GM23338 (cell line): ENCODE measurements around the gene PHF20. TPM values are rescaled to one million over a fixed set of nuclear protein-coding genes. Genes with fewer than 3 reads are reported as not detected.

ENCODE experiments used
- ATAC-seq: fragments of 200-7000 bp; cut with Tn5 transposase; 3 replicates; pipeline ENCODE4 v1.9.1; 2020
- DNase-seq: peaks from one replicate; pipeline ENCODE4 v3.0.0-alpha.2; 2015; ENCODE audit warnings: low spot score
- H2AFZ ChIP-seq: fragments of 200-600 bp; sonication (generic); 2 replicates; pipeline ENCODE4 v1.8.0; 2016; ENCODE audit warnings: antibody characterized with exemption, mild to moderate bottlenecking, moderate library complexity
- H3F3A ChIP-seq: fragments of 200-600 bp; sonication (generic); replicated peaks from 2 replicates; pipeline ENCODE4 v1.8.0; 2017; ENCODE audit warnings: antibody characterized with exemption, mixed run types, low read depth
- H3K27ac ChIP-seq: fragments of 200-600 bp; sonication (generic); 2 replicates; pipeline ENCODE4 v1.6.1; 2016; ENCODE audit warnings: low read depth
- H3K27me3 ChIP-seq: fragments of 200-600 bp; sonication (generic); 2 replicates; pipeline ENCODE4 v1.8.0; 2016; ENCODE audit warnings: mild to moderate bottlenecking, mixed run types, moderate library complexity; ENCODE audit not compliant: insufficient read depth
- H3K36me3 ChIP-seq: fragments of 200-600 bp; sonication (generic); 2 replicates; pipeline ENCODE4 v1.8.0; 2016; ENCODE audit warnings: mild to moderate bottlenecking; ENCODE audit not compliant: insufficient read depth
- H3K4me1 ChIP-seq: fragments of 200-600 bp; sonication (generic); 2 replicates; pipeline ENCODE4 v1.8.0; 2016; ENCODE audit warnings: mild to moderate bottlenecking, moderate library complexity; ENCODE audit not compliant: insufficient read depth
- H3K4me2 ChIP-seq: fragments of 200-600 bp; sonication (generic); 2 replicates; pipeline ENCODE4 v1.7.1; 2017; ENCODE audit warnings: mixed run types
- H3K4me3 ChIP-seq: fragments of 200-600 bp; sonication (generic); 2 replicates; pipeline ENCODE4 v1.6.1; 2016; ENCODE audit warnings: mixed run types
- H3K79me2 ChIP-seq: fragments of 200-600 bp; sonication (generic); replicated peaks from 2 replicates; pipeline ENCODE4 v1.8.0; 2017; ENCODE audit warnings: mild to moderate bottlenecking; ENCODE audit not compliant: insufficient read depth
- H3K9me2 ChIP-seq: fragments of 200-600 bp; sonication (generic); 2 replicates; pipeline ENCODE4 v1.8.0; 2017; ENCODE audit not compliant: insufficient read depth
- H4K20me1 ChIP-seq: fragments of 200-600 bp; sonication (generic); replicated peaks from 2 replicates; pipeline ENCODE4 v1.8.0; 2017; ENCODE audit warnings: mild to moderate bottlenecking; ENCODE audit not compliant: insufficient read depth
- H3K27ac Mint-ChIP-seq: 2 replicates; pipeline ENCODE4 v1.8.0; 2020; ENCODE audit warnings: inconsistent platforms, mild to moderate bottlenecking, moderate library complexity, mixed read lengths
- H3K27me3 Mint-ChIP-seq: 3 replicates; pipeline ENCODE4 v1.8.0; 2022; ENCODE audit warnings: low read depth, mild to moderate bottlenecking, moderate library complexity, mixed read lengths, inconsistent platforms; ENCODE audit not compliant: insufficient read depth, poor library complexity
- H3K36me3 Mint-ChIP-seq: 3 replicates; pipeline ENCODE4 v1.8.0; 2021; ENCODE audit warnings: low read depth, mild to moderate bottlenecking, inconsistent platforms, moderate library complexity, mixed read lengths
- H3K4me1 Mint-ChIP-seq: 3 replicates; pipeline ENCODE4 v1.8.0; 2020; ENCODE audit warnings: mild to moderate bottlenecking, inconsistent platforms, mixed read lengths
- H3K4me3 Mint-ChIP-seq: 3 replicates; pipeline ENCODE4 v1.8.0; 2021; ENCODE audit warnings: moderate library complexity, mild to moderate bottlenecking, inconsistent platforms, mixed read lengths
- H3K9me3 Mint-ChIP-seq: 3 replicates; pipeline ENCODE4 v1.8.0; 2020; ENCODE audit warnings: moderate library complexity, mild to moderate bottlenecking, inconsistent platforms, mixed read lengths
- CREB1 ChIP-seq: fragments of 250-450 bp; sonication (Bioruptor Pico); IDR thresholded peaks from 2 replicates; pipeline ENCODE4 v1.5.0; 2020; ENCODE audit warnings: low read depth, mild to moderate bottlenecking, moderate library complexity
- EZH2 ChIP-seq: fragments of 200-600 bp; sonication (generic); IDR thresholded peaks from one replicate; pipeline ENCODE4 v1.8.0; 2017; ENCODE audit warnings: antibody characterized with exemption, mild to moderate bottlenecking, low read depth; ENCODE audit not compliant: unreplicated experiment
- EZH2phosphoT487 ChIP-seq: fragments of 200-600 bp; sonication (generic); IDR thresholded peaks from one replicate; pipeline ENCODE4 v1.8.1; 2018; ENCODE audit warnings: antibody characterized with exemption; ENCODE audit not compliant: unreplicated experiment
- JUNB ChIP-seq: IDR thresholded peaks from one replicate; pipeline ENCODE4 v1.6.1; 2016; ENCODE audit warnings: antibody characterized with exemption; ENCODE audit not compliant: unreplicated experiment
- NANOG ChIP-seq: IDR thresholded peaks from 2 replicates; pipeline ENCODE4 v1.6.1; 2016; ENCODE audit warnings: antibody characterized with exemption, borderline replicate concordance
- POLR2AphosphoS5 ChIP-seq: IDR thresholded peaks from 2 replicates; pipeline ENCODE4 v1.6.1; 2016; ENCODE audit warnings: antibody characterized with exemption, low read depth
- STAT1 ChIP-seq: IDR thresholded peaks from one replicate; pipeline ENCODE4 v1.6.1; 2016; ENCODE audit warnings: antibody characterized with exemption; ENCODE audit not compliant: unreplicated experiment
- ZNF114 ChIP-seq: fragments of 250-450 bp; sonication (Bioruptor Pico); IDR thresholded peaks from 2 replicates; pipeline ENCODE4 v1.5.0; 2020; ENCODE audit warnings: mild to moderate bottlenecking, moderate library complexity
- ZNF331 ChIP-seq: fragments of 250-450 bp; sonication (Bioruptor Pico); IDR thresholded peaks from 2 replicates; pipeline ENCODE4 v1.5.0; 2020; ENCODE audit warnings: low read depth, mild to moderate bottlenecking, moderate library complexity
- polyA plus RNA-seq: library from polyadenylated mRNA; unstranded; fragments of >200 nt; fragmentation: Nextera tagmentation; extraction: Ambion mirVana; gene quantifications from 2 replicates; pipeline ENCODE4 v1.2.1, GENCODE V29; 2016
- total RNA-seq: library from RNA; depleted of rRNA; stranded (reverse); fragments of >200 nt; shearing (Covaris generic); gene quantifications from 2 replicates; pipeline ENCODE4 v1.2.3, GENCODE V29; 2014
- TF ChIP-seq, protein P1 (sequence below): IDR thresholded peaks from 2 replicates; pipeline ENCODE4 v1.6.1; 2016; ENCODE audit warnings: antibody characterized with exemption
- TF ChIP-seq, protein P2 (sequence below), 2 experiments: fragments of 200-600 bp in 1 of 2; sonication (generic) in 1 of 2; conservative IDR thresholded peaks; 2 replicates each; pipeline versions ENCODE4 v1.5.1 to v1.6.1; 2016 to 2017; ENCODE audit warnings: antibody characterized with exemption in 2 of 2, low read depth in 2 of 2, mild to moderate bottlenecking in 2 of 2, moderate library complexity in 1 of 2
- TF ChIP-seq, protein P3 (sequence below): IDR thresholded peaks from one replicate; pipeline ENCODE4 v1.6.1; 2018; ENCODE audit warnings: antibody characterized with exemption; ENCODE audit not compliant: unreplicated experiment
- TF ChIP-seq, protein P4 (sequence below): fragments of 250-450 bp; sonication (Bioruptor Pico); IDR thresholded peaks from 2 replicates; pipeline ENCODE4 v1.5.0; 2020; ENCODE audit warnings: mild to moderate bottlenecking, moderate library complexity

PHF20 gene
- total and polyA plus RNA-seq, 2 experiments from 2014 or later, result 71.8 to 103 TPM

DNA sequence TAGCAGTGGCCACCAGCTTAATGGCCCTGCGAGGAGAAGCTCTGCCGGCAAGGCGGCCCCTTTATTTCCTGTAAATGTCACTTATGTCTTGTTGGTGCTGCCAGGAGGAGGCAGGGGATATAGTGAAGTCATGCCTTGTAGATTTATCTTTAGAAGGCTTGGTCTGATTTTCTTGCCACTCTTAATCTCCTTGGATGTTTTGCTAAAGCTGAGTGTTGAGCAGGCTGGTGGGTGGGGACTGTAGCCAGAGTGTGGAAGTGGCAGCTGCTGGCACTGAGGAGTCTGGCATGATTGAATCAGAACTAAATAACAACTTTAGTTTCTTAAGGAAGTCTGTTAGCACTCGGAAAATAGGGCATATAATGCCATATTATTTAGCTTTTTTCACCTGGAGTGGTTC, 77.9 kb downstream of the PHF20 start:
- H3K79me2 ChIP-seq, result peaks cover 3% of the 10 kb centered on the region; the same call in 1 of the 2 replicates
- no peaks in the 10 kb centered on the region for H3K9me2 ChIP-seq
- no peak overlapping the region for H3K4me2 ChIP-seq
- ATAC-seq (no peak), DNase-seq (no peak)
- H3K27ac ChIP-seq, result 0 out of 2 replicates have a peak overlapping the region, but pooled peaks have one; percentile 36
- H4K20me1 ChIP-seq, result no peaks in the 10 kb centered on the region; the same call in 1 of the 2 replicates
- H3K36me3 ChIP-seq, result no peaks in the 10 kb centered on the region; the same call in none of the 2 replicates
- H3K9me3 Mint-ChIP-seq, result no peaks in the 10 kb centered on the region
- peak overlapping the region; percentile 22; the same call in 1 of the 2 replicates for H3K27ac Mint-ChIP-seq
- no peak overlapping the region for H3K4me3 Mint-ChIP-seq
- H3K27me3 Mint-ChIP-seq, result no peaks in the 10 kb centered on the region
- H3K36me3 Mint-ChIP-seq, result peaks cover 32% of the 10 kb centered on the region
- H3K4me1 ChIP-seq, result no peaks in the 10 kb centered on the region
- no peak overlapping the region for H2AFZ ChIP-seq
- TF ChIP-seq, protein P1, sequence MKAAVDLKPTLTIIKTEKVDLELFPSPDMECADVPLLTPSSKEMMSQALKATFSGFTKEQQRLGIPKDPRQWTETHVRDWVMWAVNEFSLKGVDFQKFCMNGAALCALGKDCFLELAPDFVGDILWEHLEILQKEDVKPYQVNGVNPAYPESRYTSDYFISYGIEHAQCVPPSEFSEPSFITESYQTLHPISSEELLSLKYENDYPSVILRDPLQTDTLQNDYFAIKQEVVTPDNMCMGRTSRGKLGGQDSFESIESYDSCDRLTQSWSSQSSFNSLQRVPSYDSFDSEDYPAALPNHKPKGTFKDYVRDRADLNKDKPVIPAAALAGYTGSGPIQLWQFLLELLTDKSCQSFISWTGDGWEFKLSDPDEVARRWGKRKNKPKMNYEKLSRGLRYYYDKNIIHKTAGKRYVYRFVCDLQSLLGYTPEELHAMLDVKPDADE, result no peak
- TF ChIP-seq CREB1, result no peak
- TF ChIP-seq, protein P2, sequence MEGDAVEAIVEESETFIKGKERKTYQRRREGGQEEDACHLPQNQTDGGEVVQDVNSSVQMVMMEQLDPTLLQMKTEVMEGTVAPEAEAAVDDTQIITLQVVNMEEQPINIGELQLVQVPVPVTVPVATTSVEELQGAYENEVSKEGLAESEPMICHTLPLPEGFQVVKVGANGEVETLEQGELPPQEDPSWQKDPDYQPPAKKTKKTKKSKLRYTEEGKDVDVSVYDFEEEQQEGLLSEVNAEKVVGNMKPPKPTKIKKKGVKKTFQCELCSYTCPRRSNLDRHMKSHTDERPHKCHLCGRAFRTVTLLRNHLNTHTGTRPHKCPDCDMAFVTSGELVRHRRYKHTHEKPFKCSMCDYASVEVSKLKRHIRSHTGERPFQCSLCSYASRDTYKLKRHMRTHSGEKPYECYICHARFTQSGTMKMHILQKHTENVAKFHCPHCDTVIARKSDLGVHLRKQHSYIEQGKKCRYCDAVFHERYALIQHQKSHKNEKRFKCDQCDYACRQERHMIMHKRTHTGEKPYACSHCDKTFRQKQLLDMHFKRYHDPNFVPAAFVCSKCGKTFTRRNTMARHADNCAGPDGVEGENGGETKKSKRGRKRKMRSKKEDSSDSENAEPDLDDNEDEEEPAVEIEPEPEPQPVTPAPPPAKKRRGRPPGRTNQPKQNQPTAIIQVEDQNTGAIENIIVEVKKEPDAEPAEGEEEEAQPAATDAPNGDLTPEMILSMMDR (conservative IDR thresholded peaks at IDR 0.05; ENCODE audit: low read depth in 2 of 2), result no peak
- TF ChIP-seq ZNF331 (CRISPR knock-in tag), result no peak
- TF ChIP-seq ZNF114 (CRISPR knock-in tag), result no peak
- TF ChIP-seq, protein P3, sequence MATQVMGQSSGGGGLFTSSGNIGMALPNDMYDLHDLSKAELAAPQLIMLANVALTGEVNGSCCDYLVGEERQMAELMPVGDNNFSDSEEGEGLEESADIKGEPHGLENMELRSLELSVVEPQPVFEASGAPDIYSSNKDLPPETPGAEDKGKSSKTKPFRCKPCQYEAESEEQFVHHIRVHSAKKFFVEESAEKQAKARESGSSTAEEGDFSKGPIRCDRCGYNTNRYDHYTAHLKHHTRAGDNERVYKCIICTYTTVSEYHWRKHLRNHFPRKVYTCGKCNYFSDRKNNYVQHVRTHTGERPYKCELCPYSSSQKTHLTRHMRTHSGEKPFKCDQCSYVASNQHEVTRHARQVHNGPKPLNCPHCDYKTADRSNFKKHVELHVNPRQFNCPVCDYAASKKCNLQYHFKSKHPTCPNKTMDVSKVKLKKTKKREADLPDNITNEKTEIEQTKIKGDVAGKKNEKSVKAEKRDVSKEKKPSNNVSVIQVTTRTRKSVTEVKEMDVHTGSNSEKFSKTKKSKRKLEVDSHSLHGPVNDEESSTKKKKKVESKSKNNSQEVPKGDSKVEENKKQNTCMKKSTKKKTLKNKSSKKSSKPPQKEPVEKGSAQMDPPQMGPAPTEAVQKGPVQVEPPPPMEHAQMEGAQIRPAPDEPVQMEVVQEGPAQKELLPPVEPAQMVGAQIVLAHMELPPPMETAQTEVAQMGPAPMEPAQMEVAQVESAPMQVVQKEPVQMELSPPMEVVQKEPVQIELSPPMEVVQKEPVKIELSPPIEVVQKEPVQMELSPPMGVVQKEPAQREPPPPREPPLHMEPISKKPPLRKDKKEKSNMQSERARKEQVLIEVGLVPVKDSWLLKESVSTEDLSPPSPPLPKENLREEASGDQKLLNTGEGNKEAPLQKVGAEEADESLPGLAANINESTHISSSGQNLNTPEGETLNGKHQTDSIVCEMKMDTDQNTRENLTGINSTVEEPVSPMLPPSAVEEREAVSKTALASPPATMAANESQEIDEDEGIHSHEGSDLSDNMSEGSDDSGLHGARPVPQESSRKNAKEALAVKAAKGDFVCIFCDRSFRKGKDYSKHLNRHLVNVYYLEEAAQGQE, result no peak
- no peak for TF ChIP-seq POLR2AphosphoS5
- TF ChIP-seq NANOG, result no peak
- no peak for TF ChIP-seq STAT1
- TF ChIP-seq JUNB, result no peak
- no peak for TF ChIP-seq EZH2phosphoT487
- TF ChIP-seq, protein P4, sequence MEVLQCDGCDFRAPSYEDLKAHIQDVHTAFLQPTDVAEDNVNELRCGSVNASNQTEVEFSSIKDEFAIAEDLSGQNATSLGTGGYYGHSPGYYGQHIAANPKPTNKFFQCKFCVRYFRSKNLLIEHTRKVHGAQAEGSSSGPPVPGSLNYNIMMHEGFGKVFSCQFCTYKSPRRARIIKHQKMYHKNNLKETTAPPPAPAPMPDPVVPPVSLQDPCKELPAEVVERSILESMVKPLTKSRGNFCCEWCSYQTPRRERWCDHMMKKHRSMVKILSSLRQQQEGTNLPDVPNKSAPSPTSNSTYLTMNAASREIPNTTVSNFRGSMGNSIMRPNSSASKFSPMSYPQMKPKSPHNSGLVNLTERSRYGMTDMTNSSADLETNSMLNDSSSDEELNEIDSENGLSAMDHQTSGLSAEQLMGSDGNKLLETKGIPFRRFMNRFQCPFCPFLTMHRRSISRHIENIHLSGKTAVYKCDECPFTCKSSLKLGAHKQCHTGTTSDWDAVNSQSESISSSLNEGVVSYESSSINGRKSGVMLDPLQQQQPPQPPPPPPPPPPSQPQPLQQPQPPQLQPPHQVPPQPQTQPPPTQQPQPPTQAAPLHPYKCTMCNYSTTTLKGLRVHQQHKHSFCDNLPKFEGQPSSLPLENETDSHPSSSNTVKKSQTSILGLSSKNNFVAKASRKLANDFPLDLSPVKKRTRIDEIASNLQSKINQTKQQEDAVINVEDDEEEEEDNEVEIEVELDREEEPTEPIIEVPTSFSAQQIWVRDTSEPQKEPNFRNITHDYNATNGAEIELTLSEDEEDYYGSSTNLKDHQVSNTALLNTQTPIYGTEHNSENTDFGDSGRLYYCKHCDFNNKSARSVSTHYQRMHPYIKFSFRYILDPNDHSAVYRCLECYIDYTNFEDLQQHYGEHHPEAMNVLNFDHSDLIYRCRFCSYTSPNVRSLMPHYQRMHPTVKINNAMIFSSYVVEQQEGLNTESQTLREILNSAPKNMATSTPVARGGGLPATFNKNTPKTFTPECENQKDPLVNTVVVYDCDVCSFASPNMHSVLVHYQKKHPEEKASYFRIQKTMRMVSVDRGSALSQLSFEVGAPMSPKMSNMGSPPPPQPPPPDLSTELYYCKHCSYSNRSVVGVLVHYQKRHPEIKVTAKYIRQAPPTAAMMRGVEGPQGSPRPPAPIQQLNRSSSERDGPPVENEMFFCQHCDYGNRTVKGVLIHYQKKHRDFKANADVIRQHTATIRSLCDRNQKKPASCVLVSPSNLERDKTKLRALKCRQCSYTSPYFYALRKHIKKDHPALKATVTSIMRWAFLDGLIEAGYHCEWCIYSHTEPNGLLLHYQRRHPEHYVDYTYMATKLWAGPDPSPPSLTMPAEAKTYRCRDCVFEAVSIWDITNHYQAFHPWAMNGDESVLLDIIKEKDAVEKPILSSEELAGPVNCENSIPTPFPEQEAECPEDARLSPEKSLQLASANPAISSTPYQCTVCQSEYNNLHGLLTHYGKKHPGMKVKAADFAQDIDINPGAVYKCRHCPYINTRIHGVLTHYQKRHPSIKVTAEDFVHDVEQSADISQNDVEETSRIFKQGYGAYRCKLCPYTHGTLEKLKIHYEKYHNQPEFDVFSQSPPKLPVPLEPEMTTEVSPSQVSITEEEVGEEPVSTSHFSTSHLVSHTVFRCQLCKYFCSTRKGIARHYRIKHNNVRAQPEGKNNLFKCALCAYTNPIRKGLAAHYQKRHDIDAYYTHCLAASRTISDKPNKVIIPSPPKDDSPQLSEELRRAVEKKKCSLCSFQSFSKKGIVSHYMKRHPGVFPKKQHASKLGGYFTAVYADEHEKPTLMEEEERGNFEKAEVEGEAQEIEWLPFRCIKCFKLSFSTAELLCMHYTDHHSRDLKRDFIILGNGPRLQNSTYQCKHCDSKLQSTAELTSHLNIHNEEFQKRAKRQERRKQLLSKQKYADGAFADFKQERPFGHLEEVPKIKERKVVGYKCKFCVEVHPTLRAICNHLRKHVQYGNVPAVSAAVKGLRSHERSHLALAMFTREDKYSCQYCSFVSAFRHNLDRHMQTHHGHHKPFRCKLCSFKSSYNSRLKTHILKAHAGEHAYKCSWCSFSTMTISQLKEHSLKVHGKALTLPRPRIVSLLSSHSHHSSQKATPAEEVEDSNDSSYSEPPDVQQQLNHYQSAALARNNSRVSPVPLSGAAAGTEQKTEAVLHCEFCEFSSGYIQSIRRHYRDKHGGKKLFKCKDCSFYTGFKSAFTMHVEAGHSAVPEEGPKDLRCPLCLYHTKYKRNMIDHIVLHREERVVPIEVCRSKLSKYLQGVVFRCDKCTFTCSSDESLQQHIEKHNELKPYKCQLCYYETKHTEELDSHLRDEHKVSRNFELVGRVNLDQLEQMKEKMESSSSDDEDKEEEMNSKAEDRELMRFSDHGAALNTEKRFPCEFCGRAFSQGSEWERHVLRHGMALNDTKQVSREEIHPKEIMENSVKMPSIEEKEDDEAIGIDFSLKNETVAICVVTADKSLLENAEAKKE (CRISPR knock-in tag), result no peak
- no peak for TF ChIP-seq EZH2
- H3K4me1 Mint-ChIP-seq, result no peaks in the 10 kb centered on the region; the same call in 2 of the 3 replicates
- H3K4me3 ChIP-seq, result no peak overlapping the region
- H3K27me3 ChIP-seq, result no peaks in the 10 kb centered on the region
- no peaks in the 10 kb centered on the region for H3F3A ChIP-seq
